ENCODE measurements around the gene RBM39. TPM values are rescaled to one million over a fixed set of nuclear protein-coding genes. Genes with fewer than 3 reads are reported as not detected.

The RBM39 gene
- total and polyA plus RNA-seq, 9 of the 15 experiments (the other 6 are each of a cell fraction or from before 2014, with no cell fraction given): 143 to 319 (median 228) TPM

GRCh38 chr20:35699127-35699956 is 42.7 kb downstream of the RBM39 start, which contains the start of the genes NFS1 and ROMO1 (continued):
- TF ChIP-seq NEUROD1 (IDR thresholded peaks at IDR 0.05; ENCODE audit: borderline replicate concordance, low read depth, low read length, partially characterized antibody) (no peak), SP1 (CRISPR knock-in tag; IDR thresholded peaks at IDR 0.05) (peak; percentile 61), NONO (IDR thresholded peaks at IDR 0.05; ENCODE audit: low read depth in 2 of 2, low read length in 1 of 2) (peak; percentile 8 to 76; a peak in 2 of 4 replicates)

- Histone ChIP-seq H3K9me3 (replicated peaks; ENCODE audit: control insufficient read depth, insufficient read depth, low read depth, low read length) (no peaks in the 10 kb centered on the region), H3K79me2 (ENCODE audit: control insufficient read depth, insufficient read depth, low read length) (peaks cover 41% of the 10 kb centered on the region), H3K27ac (ENCODE audit: extremely low read depth, low read depth, low read length) (peak overlapping the region; percentile 92), H3K4me2 (ENCODE audit: insufficient read depth, low read length) (peak overlapping the region; percentile 98), H2AFZ (ENCODE audit: low read depth, low read length) (peak overlapping the region; percentile 91), H3K9me1 (ENCODE audit: control insufficient read depth, insufficient read depth, low read length) (no peaks in the 10 kb centered on the region), H3K36me3 (ENCODE audit: control insufficient read depth, insufficient read depth, low read length) (peaks cover 56% of the 10 kb centered on the region; the same call in 2 of the 3 replicates), H3K9ac (ENCODE audit: insufficient read depth in 1 of 2, low read depth in 2 of 2, low read length in 2 of 2) (peak overlapping the region; percentile 97), H3K4me1 (replicated peaks in 1 of 2; ENCODE audit: control insufficient read depth in 2 of 2, insufficient read depth in 2 of 2, low read length in 2 of 2) (peaks cover 10 to 14% of the 10 kb centered on the region in 2 experiments; a peak in 4 of 5 replicates), H4K20me1 (replicated peaks; ENCODE audit: control insufficient read depth, insufficient read depth, low read length) (no peaks in the 10 kb centered on the region; the same call in 1 of the 2 replicates), H3K27me3 (ENCODE audit: control insufficient read depth in 2 of 2, insufficient read depth in 2 of 2, low read length in 2 of 2) (no peaks in the 10 kb centered on the region), H3K4me3 (peak overlapping the region; percentile 96)
- DNase-seq (ENCODE audit: extremely low read depth in 1 of 4, low spot score in 3 of 4): peak; percentile 50 to 64 (median 52)
- ChIA-PET CTCF (ENCODE audit: low intra/inter-chr PET ratio) (no interaction called here), POLR2A (interaction anchor here (1.0 to 2.6 kb wide), 5 partner anchors 8 to 82 kb away, joined by 3 to 11 read pairs (median 6); no protein-coding TSS in a partner anchor)
- WGBS (ENCODE audit: insufficient coverage, low coverage, missing lambda C conversion rate): 4% methylated on average over 36 of the region's 37 CpGs
- peak; percentile 52 for ATAC-seq
- intact Hi-C loops (cut with micrococcal nuclease): loop anchor here (2.0 kb wide), 1 partner anchor 82 kb away; no protein-coding TSS in a partner anchor
- in situ Hi-C loops (cut with MboI): no loop called here
- peak; percentile 65 for FAIRE-seq
- TSS peak; percentile 40 for BruUV-seq (replicated peaks)
- TF ChIP-seq ARID3B (CRISPR knock-in tag; IDR thresholded peaks at IDR 0.05; ENCODE audit: borderline replicate concordance) (no peak), ZNF239 (CRISPR knock-in tag; IDR thresholded peaks at IDR 0.05) (no peak), EGR1 (conservative IDR thresholded peaks at IDR 0.05) (no peak), FOXA1 (IDR thresholded peaks at IDR 0.05; ENCODE audit: borderline replicate concordance) (no peak), ZNF143 (CRISPR knock-in tag; IDR thresholded peaks at IDR 0.05) (no peak), TBP (optimal IDR thresholded peaks at IDR 0.05; ENCODE audit: low read depth, low read length) (peak; percentile 23), ZBTB49 (CRISPR knock-in tag; IDR thresholded peaks at IDR 0.05; ENCODE audit: borderline replicate concordance) (0 out of 2 replicates have a peak, but pooled peaks have one; percentile 36), ZBED1 (IDR thresholded peaks at IDR 0.05) (no peak)
These were observed 43.5 kb downstream of the RBM39 start for GRCh38 chr20:35698298-35699126.
